WERI-Rb-1 (cell line): ENCODE data around the gene CNOT10.
"Not testable (repeated sequence)": the region's sequence is repeated elsewhere in the genome, so short reads cannot be mapped to it uniquely, and the experiment has no call there.

Experiments used
- DNase-seq: peaks from one replicate; pipeline ENCODE4 v3.0.0-alpha.2; 2020
- H3K27ac ChIP-seq: fragments of 250-450 bp; sonication (Bioruptor Pico); 2 replicates; pipeline ENCODE4 v1.5.1; 2020; ENCODE audit warnings: mild to moderate bottlenecking, moderate library complexity
- H3K27me3 ChIP-seq: fragments of 250-450 bp; sonication (Bioruptor Pico); 2 replicates; pipeline ENCODE4 v1.5.1; 2021; ENCODE audit warnings: mild to moderate bottlenecking, low read depth, moderate library complexity; ENCODE audit not compliant: insufficient read depth, severe bottlenecking
- H3K36me3 ChIP-seq: fragments of 250-450 bp; sonication (Bioruptor Pico); 2 replicates; pipeline ENCODE4 v1.5.1; 2020; ENCODE audit warnings: mild to moderate bottlenecking, moderate library complexity
- H3K4me3 ChIP-seq: 2 replicates; pipeline ENCODE4 v1.5.1; 2011; ENCODE audit warnings: low read depth, mild to moderate bottlenecking, control low read depth, low read length
- H3K9me3 ChIP-seq: fragments of 250-450 bp; sonication (Bioruptor Pico); 2 replicates; pipeline ENCODE4 v1.5.1; 2021; ENCODE audit warnings: mild to moderate bottlenecking, moderate library complexity; ENCODE audit not compliant: severe bottlenecking
- CTCF ChIP-seq: IDR thresholded peaks from 2 replicates; pipeline ENCODE4 v1.5.1; 2011; ENCODE audit warnings: low read depth, mild to moderate bottlenecking, control low read depth, inconsistent platforms, low read length

CNOT10 gene

DNA sequence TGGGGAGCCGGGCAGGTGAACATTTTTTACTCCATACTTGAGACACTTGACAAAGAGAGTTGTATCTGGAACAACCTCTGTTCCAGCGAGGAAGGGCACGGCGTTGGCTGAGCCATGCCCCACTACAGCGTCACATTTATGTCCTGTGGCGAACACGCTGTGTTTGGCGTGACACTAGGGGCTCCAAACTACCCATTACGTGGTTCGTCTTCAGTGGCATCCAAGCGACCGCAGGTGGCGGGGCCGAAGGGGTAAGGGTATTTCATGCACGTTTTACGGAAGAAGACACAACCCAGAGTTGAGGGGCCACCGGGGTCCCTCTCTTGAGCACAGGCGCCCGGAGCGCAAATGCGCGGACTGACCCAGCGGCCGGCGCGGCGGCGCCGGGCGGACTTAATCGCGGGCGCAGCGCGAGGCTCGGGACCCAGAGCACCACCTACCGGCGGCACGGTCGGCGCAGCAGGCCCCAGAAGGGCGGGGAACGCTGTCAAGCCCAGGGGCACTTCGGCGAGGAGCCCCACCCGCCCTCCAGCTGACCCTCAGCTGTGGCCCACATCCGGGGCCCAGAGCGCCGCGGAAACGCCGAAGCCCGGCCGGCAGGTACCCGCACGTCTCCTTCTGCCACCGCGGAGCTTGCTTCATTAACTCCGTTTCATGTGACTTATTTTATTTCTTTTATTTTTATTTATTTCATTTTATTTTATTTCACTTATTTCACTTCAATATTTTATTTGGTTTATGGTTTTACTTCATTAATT, 96.4 kb downstream of the CNOT10 start:
- peak overlapping the region; percentile 85 for H3K27ac ChIP-seq
- H3K36me3 ChIP-seq, result no peaks in the 10 kb centered on the region; the same call in none of the 2 replicates
- peak; percentile 92 for DNase-seq
- peak overlapping the region; percentile 89 for H3K4me3 ChIP-seq
- H3K9me3 ChIP-seq, result no peaks in the 10 kb centered on the region
- H3K27me3 ChIP-seq, result no peaks in the 10 kb centered on the region
- TF ChIP-seq CTCF, result peak; percentile 90

GRCh38 chr3:32781969-32782270, 96.9 kb downstream of the CNOT10 start:
- not testable (repeated sequence) for H3K36me3 ChIP-seq, H3K9me3 ChIP-seq, H3K27me3 ChIP-seq, DNase-seq
- Histone ChIP-seq H3K4me3 (peak overlapping the region; percentile 89), H3K27ac (peak overlapping the region; percentile 85)

- H3K4me3 ChIP-seq, result no peak overlapping the region
- H3K27me3 ChIP-seq, result no peaks in the 10 kb centered on the region
- H3K36me3 ChIP-seq, result no peaks in the 10 kb centered on the region
- no peaks in the 10 kb centered on the region for H3K9me3 ChIP-seq
- no peak for TF ChIP-seq CTCF
- no peak for DNase-seq
- H3K27ac ChIP-seq, result no peak overlapping the region
Observed at GRCh38 chr3:32782407-32782806, 97.4 kb downstream of the CNOT10 start.

DNA sequence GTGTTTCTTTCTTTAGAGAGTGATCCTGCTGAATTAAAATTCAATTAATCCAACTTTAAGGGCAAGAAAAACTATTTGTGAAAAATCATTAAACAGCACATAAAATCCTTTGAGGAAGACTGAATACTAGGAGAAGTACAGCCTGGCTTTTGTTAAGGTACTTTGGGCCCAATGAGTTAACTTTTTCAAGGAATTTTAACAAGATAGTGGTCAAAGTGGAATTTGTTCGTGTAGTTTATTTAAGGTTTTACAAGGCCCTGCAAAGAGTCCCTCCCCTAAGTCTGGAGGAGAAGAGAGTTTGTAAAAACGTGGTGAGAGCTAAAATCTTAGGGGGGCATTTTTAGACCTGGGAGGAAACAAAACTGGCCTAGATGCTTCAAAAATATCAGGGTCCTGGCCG, 106.8 kb downstream of the CNOT10 start:
- Histone ChIP-seq H3K4me3 (no peak overlapping the region), H3K27ac (no peak overlapping the region), H3K27me3 (no peaks in the 10 kb centered on the region), H3K36me3 (no peaks in the 10 kb centered on the region), H3K9me3 (no peaks in the 10 kb centered on the region)
- no peak for TF ChIP-seq CTCF
- DNase-seq, result no peak

DNA sequence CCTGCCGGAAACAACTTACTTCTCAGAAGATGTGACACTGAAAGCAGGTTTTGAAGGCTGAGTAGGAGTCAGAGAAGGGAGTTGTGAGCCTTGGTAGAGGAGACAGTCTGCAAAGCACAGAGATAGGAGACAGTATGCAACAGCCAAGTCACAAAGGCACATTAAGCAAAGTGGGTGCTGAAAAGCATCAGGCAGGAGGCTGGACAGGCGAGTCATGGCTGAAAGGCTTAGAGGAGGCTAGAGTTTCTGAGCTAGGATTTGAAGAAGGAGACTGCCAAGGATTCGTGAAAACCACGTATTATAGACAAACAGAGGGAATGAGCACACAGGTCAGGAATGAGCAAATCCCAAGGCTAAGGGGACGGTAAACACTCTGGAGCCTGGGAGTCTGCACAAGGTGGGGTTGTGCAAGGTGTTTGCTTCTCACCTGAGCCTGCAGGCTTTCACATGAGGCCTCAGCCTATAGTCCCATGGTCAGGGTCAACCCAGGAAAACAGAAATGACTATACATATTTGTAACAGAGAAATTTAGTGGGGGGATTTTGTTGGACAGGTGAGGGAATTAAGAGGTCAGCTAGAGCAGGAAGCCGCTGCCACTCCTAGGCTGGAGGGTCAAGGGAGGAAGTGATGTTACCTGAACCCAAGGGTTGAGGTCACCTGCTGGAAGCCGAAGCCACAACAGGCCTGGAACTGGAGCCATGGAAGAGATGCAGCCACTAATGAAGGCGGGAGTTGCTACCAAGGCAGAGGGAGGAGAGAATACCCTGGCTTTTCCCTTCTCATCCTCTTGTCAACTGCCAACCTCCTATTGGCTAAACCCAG, 109.7 kb downstream of the CNOT10 start:
- H3K27ac ChIP-seq, result no peak overlapping the region
- no peak overlapping the region for H3K4me3 ChIP-seq
- DNase-seq, result no peak
- no peaks in the 10 kb centered on the region for H3K9me3 ChIP-seq
- no peaks in the 10 kb centered on the region for H3K27me3 ChIP-seq
- TF ChIP-seq CTCF, result no peak
- no peaks in the 10 kb centered on the region for H3K36me3 ChIP-seq

DNA sequence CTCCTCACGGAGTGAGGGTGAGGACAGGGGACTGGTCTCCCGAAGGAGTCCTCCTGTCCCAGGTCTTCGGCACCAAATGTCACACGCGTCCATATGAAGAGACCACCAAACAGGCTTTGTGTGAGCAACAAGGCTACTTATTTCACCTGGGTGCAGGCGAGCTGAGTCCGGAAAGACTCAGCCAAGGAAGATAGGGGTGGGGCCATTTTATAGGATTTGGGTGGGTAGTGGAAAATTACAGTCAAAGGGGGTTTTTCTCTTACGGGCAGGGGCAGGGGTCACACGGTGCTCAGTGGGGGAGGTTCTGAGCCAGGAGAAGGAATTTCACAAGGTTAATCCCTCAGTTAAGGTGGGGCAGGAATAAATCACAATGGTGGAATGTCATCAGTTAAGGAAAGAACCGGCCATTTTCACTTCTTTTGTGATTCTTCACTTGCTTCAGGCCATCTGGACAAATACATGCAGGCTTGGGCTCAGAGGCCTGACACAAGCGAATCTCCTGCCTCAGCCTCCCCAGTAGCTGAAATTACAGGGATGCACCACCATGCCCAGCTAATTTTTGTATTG, 111.5 kb downstream of the CNOT10 start:
- H3K4me3 ChIP-seq, H3K27me3 ChIP-seq, H3K9me3 ChIP-seq, H3K36me3 ChIP-seq, H3K27ac ChIP-seq, DNase-seq: not testable (repeated sequence)
